CD14-positive monocyte (primary cell): Measurements from ENCODE around the gene TMEM144. TPM values are rescaled to one million over a fixed set of nuclear protein-coding genes. Genes with fewer than 3 reads are reported as not detected.

Experiments
- DNase-seq, 3 donors: peaks; one replicate each; pipeline ENCODE4 v3.0.0-alpha.2; 2011 to 2022
- H2AFZ ChIP-seq: 2 replicates; pipeline ENCODE4 v1.6.0; 2012; ENCODE audit warnings: mild to moderate bottlenecking, low read depth, low read length, inconsistent platforms; ENCODE audit not compliant: insufficient read depth, poor library complexity, severe bottlenecking
- H3K27ac ChIP-seq, 2 donors: 1 replicate in 1 of 2; 2 replicates in 1 of 2; pipeline ENCODE4 v1.5.1; 2012 to 2013; ENCODE audit warnings: low read length in 2 of 2, control low read depth in 1 of 2, inconsistent platforms in 1 of 2, low read depth in 1 of 2, mild to moderate bottlenecking in 1 of 2
- H3K27me3 ChIP-seq, 2 donors: one replicate each; pipeline versions ENCODE4 v1.6.0 to v1.6.1; 2011 to 2013; ENCODE audit warnings: low read length in 2 of 2; ENCODE audit not compliant: control insufficient read depth in 2 of 2, insufficient read depth in 2 of 2
- H3K36me3 ChIP-seq, 2 donors: replicated peaks in 1 of 2; 1 replicate in 1 of 2; 2 replicates in 1 of 2; pipeline versions ENCODE4 v1.5.1 to v1.6.1; 2012 to 2013; ENCODE audit warnings: low read length in 2 of 2, control low read depth in 1 of 2, inconsistent platforms in 1 of 2, mild to moderate bottlenecking in 1 of 2; ENCODE audit not compliant: insufficient read depth in 2 of 2, control insufficient read depth in 1 of 2
- H3K4me1 ChIP-seq, 2 donors: 1 replicate in 1 of 2; 2 replicates in 1 of 2; pipeline versions ENCODE4 v1.5.1 to v1.6.1; 2012 to 2013; ENCODE audit warnings: low read length in 2 of 2, control low read depth in 1 of 2, inconsistent platforms in 1 of 2, mild to moderate bottlenecking in 1 of 2, moderate library complexity in 1 of 2; ENCODE audit not compliant: insufficient read depth in 2 of 2, control insufficient read depth in 1 of 2
- H3K4me2 ChIP-seq: replicated peaks from 2 replicates; pipeline ENCODE3; 2012; ENCODE audit warnings: low read length, moderate library complexity, mild to moderate bottlenecking; ENCODE audit not compliant: poor library complexity, severe bottlenecking; ENCODE audit errors: extremely low read depth
- H3K4me3 ChIP-seq, 3 experiments: fragments of 200-600 bp in 1 of 3; sonication (generic) in 1 of 3; replicated peaks in 1 of 3; 1 replicate in 2 of 3; 2 replicates in 1 of 3; pipeline ENCODE4 v1.5.1; 2011 to 2013; ENCODE audit warnings: low read length in 3 of 3, mild to moderate bottlenecking in 3 of 3, control low read depth in 2 of 3, low read depth in 2 of 3, inconsistent platforms in 1 of 3, moderate library complexity in 1 of 3
- H3K79me2 ChIP-seq: 2 replicates; pipeline ENCODE4 v1.6.0; 2012; ENCODE audit warnings: mild to moderate bottlenecking, control low read depth, inconsistent platforms, low read length, moderate library complexity; ENCODE audit not compliant: insufficient read depth
- H3K9ac ChIP-seq: 2 replicates; pipeline ENCODE4 v1.6.0; 2017; ENCODE audit warnings: low read length, mild to moderate bottlenecking; ENCODE audit not compliant: insufficient read depth, poor library complexity, severe bottlenecking
- H3K9me3 ChIP-seq, 2 donors: replicated peaks in 1 of 2; 1 replicate in 1 of 2; 2 replicates in 1 of 2; pipeline versions ENCODE4 v1.5.1 to v1.6.1; 2012 to 2013; ENCODE audit warnings: low read length in 2 of 2, control low read depth in 1 of 2; ENCODE audit not compliant: control insufficient read depth in 1 of 2, insufficient read depth in 1 of 2
- H4K20me1 ChIP-seq: 2 replicates; pipeline ENCODE4 v1.6.0; 2012; ENCODE audit warnings: mild to moderate bottlenecking, low read length, control low read depth, moderate library complexity; ENCODE audit not compliant: insufficient read depth
- H3K27ac Mint-ChIP-seq, 7 donors: one replicate each; pipeline ENCODE4 v1.8.0; 2020; ENCODE audit warnings: mild to moderate bottlenecking in 7 of 7, mixed read lengths in 7 of 7, moderate library complexity in 6 of 7, inconsistent platforms in 2 of 7
- H3K27me3 Mint-ChIP-seq, 3 donors: one replicate each; pipeline ENCODE4 v1.8.0; 2021 to 2022; ENCODE audit warnings: low read depth in 3 of 3, mild to moderate bottlenecking in 3 of 3, mixed read lengths in 3 of 3, moderate library complexity in 3 of 3, inconsistent platforms in 1 of 3
- H3K36me3 Mint-ChIP-seq, 2 donors: one replicate each; pipeline ENCODE4 v1.8.0; 2020; ENCODE audit warnings: mixed read lengths in 2 of 2, inconsistent platforms in 1 of 2, mild to moderate bottlenecking in 1 of 2
- H3K4me1 Mint-ChIP-seq: one replicate; pipeline ENCODE4 v1.8.0; 2020; ENCODE audit warnings: mild to moderate bottlenecking, mixed read lengths
- H3K4me3 Mint-ChIP-seq, 2 donors: one replicate each; pipeline ENCODE4 v1.8.0; 2020; ENCODE audit warnings: mild to moderate bottlenecking in 2 of 2, mixed read lengths in 2 of 2, moderate library complexity in 1 of 2
- H3K9me3 Mint-ChIP-seq, 7 donors: one replicate each; pipeline ENCODE4 v1.8.0; 2020 to 2022; ENCODE audit warnings: mixed read lengths in 7 of 7, mild to moderate bottlenecking in 6 of 7, moderate library complexity in 6 of 7, inconsistent platforms in 2 of 7
- WGBS: methylation state at CpG from one replicate; pipeline ENCODE4 v1.1.5; 2013; ENCODE audit warnings: missing lambda C conversion rate; ENCODE audit not compliant: insufficient coverage; 5-methylcytosine and 5-hydroxymethylcytosine counted together
- intact Hi-C, 2 donors: fragments of 100-400 bp; cut with micrococcal nuclease; formaldehyde crosslinking; loops; one replicate each; pipeline versions ENCODE4 v1.15.0 to v1.15.1; 2023
- polyA plus RNA-seq, 3 donors: library from polyadenylated mRNA; depleted of rRNA in 1 of 3; unstranded in 2 of 3; stranded (reverse) in 1 of 3; fragments of 300-500 nt in 2 of 3; fragments of >200 nt in 1 of 3; fragmentation: Illumina TruSeq in 2 of 3; gene quantifications; 1 replicate in 2 of 3; 2 replicates in 1 of 3; pipeline ENCODE4 v1.2.3, GENCODE V29; 2012 to 2021
- TF ChIP-seq, protein P1 (sequence below): fragments of 200-600 bp; IDR thresholded peaks from one replicate; pipeline ENCODE4 v1.8.0; 2022; ENCODE audit warnings: antibody characterized with exemption, mild to moderate bottlenecking

Gene TMEM144
- polyA plus RNA-seq, 3 donors = 1.0 to 27.9 (median 1.5) TPM

DNA sequence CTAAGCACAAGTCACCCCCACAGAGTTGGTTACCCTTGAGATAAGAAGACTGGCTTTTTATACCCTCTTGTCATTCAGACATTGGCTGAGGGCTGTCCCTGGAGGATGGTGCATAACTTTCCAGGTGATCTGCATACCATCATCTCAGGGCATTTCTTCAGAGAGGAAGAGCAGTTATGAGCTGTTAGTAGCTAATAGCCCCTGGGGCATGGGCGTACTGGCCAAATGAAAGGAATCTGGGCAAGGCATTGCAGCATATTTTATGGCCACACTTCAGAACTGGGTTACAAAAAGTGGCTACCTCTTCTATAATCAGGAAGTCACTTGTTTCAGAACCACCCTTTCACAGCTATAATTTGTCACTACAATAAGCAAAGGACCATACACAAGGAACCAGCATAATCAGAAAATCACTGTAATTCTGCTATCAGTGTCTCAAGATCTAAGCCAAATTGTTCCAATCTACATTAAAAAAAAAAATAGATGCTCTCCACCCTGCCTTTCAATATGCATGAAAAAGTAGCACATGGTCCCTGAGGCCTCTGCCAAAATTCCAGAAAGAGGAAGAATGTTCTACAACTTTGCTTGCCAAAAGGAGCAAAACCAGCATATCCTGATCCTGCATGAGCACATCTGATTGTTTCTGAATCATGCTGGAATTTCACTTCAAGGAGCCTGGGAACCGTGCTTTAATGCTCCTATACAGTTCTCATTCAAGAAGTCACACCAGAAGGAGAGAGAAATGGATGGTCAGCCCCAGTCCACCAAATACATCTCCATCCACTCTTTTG is 92.0 kb downstream of the TMEM144 start:
- no peaks in the 10 kb centered on the region for H3K36me3 Mint-ChIP-seq

DNA sequence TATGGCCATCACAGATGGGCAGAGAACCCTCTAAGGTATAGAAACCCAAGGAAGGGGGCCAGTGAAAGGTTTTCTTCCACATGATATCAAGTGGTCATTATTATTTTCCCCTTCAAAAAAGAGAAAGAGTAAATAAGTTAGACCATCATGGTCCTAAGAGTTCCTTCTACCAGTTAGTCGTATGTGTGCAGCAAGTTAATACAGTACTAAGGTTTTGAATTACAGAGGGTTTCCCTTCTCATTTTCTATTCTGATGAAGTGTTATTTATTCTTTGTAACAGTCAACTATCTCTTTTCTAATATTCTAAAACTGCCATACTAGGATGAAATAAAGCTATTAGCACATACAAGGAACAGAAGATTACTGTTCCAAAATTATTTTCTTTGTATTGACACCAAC is 94.4 kb downstream of the TMEM144 start:
- H3K36me3 Mint-ChIP-seq = no peaks in the 10 kb centered on the region
- H3K4me2 ChIP-seq = no peak overlapping the region
- H3K4me1 Mint-ChIP-seq = no peaks in the 10 kb centered on the region
- no peak overlapping the region for H3K27ac ChIP-seq
- H3K27ac Mint-ChIP-seq = no peak overlapping the region
- H3K9ac ChIP-seq = no peak overlapping the region
- no CpG with 5 or more reads among the region's 1 CpG for WGBS
- TF ChIP-seq, protein P1, sequence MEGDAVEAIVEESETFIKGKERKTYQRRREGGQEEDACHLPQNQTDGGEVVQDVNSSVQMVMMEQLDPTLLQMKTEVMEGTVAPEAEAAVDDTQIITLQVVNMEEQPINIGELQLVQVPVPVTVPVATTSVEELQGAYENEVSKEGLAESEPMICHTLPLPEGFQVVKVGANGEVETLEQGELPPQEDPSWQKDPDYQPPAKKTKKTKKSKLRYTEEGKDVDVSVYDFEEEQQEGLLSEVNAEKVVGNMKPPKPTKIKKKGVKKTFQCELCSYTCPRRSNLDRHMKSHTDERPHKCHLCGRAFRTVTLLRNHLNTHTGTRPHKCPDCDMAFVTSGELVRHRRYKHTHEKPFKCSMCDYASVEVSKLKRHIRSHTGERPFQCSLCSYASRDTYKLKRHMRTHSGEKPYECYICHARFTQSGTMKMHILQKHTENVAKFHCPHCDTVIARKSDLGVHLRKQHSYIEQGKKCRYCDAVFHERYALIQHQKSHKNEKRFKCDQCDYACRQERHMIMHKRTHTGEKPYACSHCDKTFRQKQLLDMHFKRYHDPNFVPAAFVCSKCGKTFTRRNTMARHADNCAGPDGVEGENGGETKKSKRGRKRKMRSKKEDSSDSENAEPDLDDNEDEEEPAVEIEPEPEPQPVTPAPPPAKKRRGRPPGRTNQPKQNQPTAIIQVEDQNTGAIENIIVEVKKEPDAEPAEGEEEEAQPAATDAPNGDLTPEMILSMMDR = no peak
- H3K79me2 ChIP-seq = no peaks in the 10 kb centered on the region
- no peaks in the 10 kb centered on the region for H4K20me1 ChIP-seq
- no peaks in the 10 kb centered on the region for H3K27me3 Mint-ChIP-seq
- H3K9me3 Mint-ChIP-seq = peaks cover 0 to 8% (median 3%) of the 10 kb centered on the region in 7 donors
- no peak overlapping the region for H3K4me3 ChIP-seq
- no peak overlapping the region for H3K4me3 Mint-ChIP-seq
- H3K36me3 ChIP-seq = no peaks in the 10 kb centered on the region
- no peak overlapping the region for H2AFZ ChIP-seq
- DNase-seq = no peak
- no peaks in the 10 kb centered on the region for H3K27me3 ChIP-seq
- no peaks in the 10 kb centered on the region for H3K4me1 ChIP-seq
- H3K9me3 ChIP-seq = no peaks in the 10 kb centered on the region
- intact Hi-C loops = no loop called here

More for the DNA sequence above, 92.0 kb downstream of the TMEM144 start:
- no peaks in the 10 kb centered on the region for H3K27me3 ChIP-seq
- H3K27ac Mint-ChIP-seq = no peak overlapping the region
- no peaks in the 10 kb centered on the region for H3K36me3 ChIP-seq
- no peak for DNase-seq
- TF ChIP-seq, protein P1 = no peak
- no peak overlapping the region for H3K4me3 Mint-ChIP-seq
- H2AFZ ChIP-seq = no peak overlapping the region
- no peak overlapping the region for H3K9ac ChIP-seq
- no peaks in the 10 kb centered on the region for H4K20me1 ChIP-seq
- intact Hi-C loops = no loop called here
- H3K27ac ChIP-seq = no peak overlapping the region
- no peak overlapping the region for H3K4me3 ChIP-seq
- no peaks in the 10 kb centered on the region for H3K9me3 ChIP-seq
- no peak overlapping the region for H3K4me2 ChIP-seq
- no peaks in the 10 kb centered on the region for H3K4me1 ChIP-seq
- H3K4me1 Mint-ChIP-seq = no peaks in the 10 kb centered on the region
- H3K9me3 Mint-ChIP-seq = peaks cover 0 to 11% (median 0%) of the 10 kb centered on the region in 7 donors
- H3K79me2 ChIP-seq = no peaks in the 10 kb centered on the region
- H3K27me3 Mint-ChIP-seq = no peaks in the 10 kb centered on the region
- 100% methylated on average over 1 of the region's 2 CpGs for WGBS

Other genes starting within 250 kb of the TMEM144 start
- 100 to 1,000 TPM in 1 of 3 donors, 10 to 100 TPM in 2; 34.4 to 106 (median 82.2) TPM for gene GASK1B, start 37.5 kb upstream of the TMEM144 start, polyA plus RNA-seq